Measurements from ENCODE around the gene PTPN6.

PTPN6 gene

DNA sequence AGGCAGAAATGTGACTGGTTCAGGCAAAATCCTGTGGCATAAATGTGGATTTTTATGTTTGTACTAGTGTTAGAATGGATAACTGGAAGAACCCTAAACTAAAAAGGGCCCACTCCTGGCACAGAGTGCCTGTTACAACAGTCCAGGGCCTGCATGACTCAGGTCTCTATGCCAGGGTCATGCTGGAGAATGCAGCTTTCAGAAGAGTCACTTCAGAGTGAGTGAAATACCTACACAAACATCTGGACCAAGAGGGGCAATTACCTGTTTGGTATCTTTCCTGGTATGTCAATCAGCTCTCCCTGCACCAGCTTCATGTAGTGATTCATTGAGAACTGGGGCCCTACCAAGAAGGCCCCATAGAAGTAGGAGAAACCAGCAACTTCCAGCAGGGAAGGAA, 29.6 kb downstream of the PTPN6 start:
- Histone ChIP-seq H3K4me3 (ENCODE audit: low read depth in 1 of 2, low read length in 2 of 2) (peak overlapping the region in 1 of 2 donors; percentile 5), H3K9ac (ENCODE audit: low read depth in 1 of 2, low read length in 2 of 2) (no peak overlapping the region), H3K27me3 (ENCODE audit: control insufficient read depth in 1 of 2, insufficient read depth in 2 of 2, low read length in 2 of 2) (no peaks in the 10 kb centered on the region), H3K4me1 (ENCODE audit: control insufficient read depth in 1 of 2, insufficient read depth in 2 of 2, low read length in 2 of 2) (peaks cover 41 to 50% of the 10 kb centered on the region in 2 donors), H3K9me3 (ENCODE audit: control insufficient read depth in 1 of 2, low read length in 2 of 2) (no peaks in the 10 kb centered on the region), H3K27ac (ENCODE audit: low read depth, low read length) (peak overlapping the region; percentile 33), H3K36me3 (ENCODE audit: control insufficient read depth in 1 of 2, insufficient read depth in 2 of 2, low read length in 2 of 2) (peaks cover 44 to 63% of the 10 kb centered on the region in 2 donors)

DNA sequence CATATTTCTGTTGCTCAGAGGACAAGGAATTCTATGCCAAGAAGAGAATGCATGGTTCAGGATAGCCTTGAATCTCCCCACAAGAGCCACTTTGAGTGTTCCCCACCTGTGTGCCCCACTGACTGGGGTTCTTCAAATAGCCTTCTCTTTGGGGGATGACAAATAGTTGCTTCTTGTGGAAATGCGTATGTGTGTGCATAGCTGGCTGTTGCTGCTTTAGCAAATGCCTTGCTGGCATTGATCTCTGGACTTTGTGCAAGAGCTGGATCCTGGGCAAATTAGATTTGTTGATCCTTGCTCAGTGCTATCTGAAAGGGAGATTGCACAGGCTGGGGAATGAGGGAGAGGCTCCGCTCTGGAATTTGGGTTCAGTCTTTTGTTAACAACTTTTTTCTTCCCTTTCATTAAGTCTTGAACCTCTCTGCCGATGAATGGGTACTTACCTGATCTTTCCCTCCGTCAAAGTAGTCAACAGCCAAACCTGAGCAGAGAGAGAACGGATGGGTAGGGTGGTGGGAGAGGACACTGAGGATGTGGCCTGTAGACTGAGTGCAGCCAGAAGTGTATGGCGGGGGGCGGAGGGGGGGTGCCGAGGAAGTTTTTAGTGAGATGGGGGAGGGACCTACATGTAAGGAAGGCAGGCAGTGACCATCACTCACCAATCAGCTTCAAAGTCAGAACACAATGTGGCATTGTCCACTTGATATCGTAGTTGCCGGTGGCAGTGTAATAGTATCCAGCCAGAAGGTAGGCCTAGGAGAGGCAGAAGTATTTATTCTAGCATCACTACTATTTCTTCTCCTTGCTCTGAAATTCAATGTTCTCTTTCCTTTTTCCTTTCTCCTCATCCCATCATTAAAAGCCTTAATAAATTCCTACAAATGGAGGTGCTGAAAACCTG, 30.2 kb downstream of the PTPN6 start:
- Histone ChIP-seq H3K4me1 (ENCODE audit: control insufficient read depth in 1 of 2, insufficient read depth in 2 of 2, low read length in 2 of 2) (peaks cover 44 to 50% of the 10 kb centered on the region in 2 donors), H3K9ac (ENCODE audit: low read depth in 1 of 2, low read length in 2 of 2) (peak overlapping the region in 1 of 2 donors; percentile 44), H3K36me3 (ENCODE audit: control insufficient read depth in 1 of 2, insufficient read depth in 2 of 2, low read length in 2 of 2) (peaks cover 44 to 56% of the 10 kb centered on the region in 2 donors), H3K4me3 (ENCODE audit: low read depth in 1 of 2, low read length in 2 of 2) (peak overlapping the region in 1 of 2 donors; percentile 5), H3K27ac (ENCODE audit: low read depth, low read length) (peak overlapping the region; percentile 33), H3K9me3 (ENCODE audit: control insufficient read depth in 1 of 2, low read length in 2 of 2) (no peaks in the 10 kb centered on the region), H3K27me3 (ENCODE audit: control insufficient read depth in 1 of 2, insufficient read depth in 2 of 2, low read length in 2 of 2) (no peaks in the 10 kb centered on the region)

DNA sequence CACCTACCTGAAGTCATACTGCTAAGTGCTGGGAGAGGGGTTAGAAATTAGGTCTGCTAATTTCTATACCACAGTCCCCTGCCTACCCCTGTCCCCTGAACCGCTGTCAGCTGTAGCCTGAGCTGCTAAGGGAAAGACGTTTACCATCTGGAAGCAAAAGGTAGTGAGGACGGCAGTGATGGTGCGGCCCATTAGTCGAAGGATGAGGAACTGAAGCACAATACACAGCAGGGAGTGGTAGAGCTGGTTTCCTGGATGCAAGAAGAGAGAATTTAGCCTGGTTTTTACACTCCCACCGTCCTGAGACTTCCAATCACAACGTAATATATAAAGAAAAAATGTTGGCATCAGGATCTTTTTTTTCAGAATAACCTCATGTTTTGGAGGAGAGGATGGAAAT, 31.4 kb downstream of the PTPN6 start:
- no peak overlapping the region for H3K27ac ChIP-seq (ENCODE audit: low read depth, low read length)
- H3K4me3 ChIP-seq (ENCODE audit: low read depth in 1 of 2, low read length in 2 of 2) = no peak overlapping the region
- no peak overlapping the region for H3K9ac ChIP-seq (ENCODE audit: low read depth in 1 of 2, low read length in 2 of 2)
- H3K36me3 ChIP-seq (ENCODE audit: control insufficient read depth in 1 of 2, insufficient read depth in 2 of 2, low read length in 2 of 2) = peaks cover 34 to 45% of the 10 kb centered on the region in 2 donors
- peaks cover 45 to 50% of the 10 kb centered on the region in 2 donors for H3K4me1 ChIP-seq (ENCODE audit: control insufficient read depth in 1 of 2, insufficient read depth in 2 of 2, low read length in 2 of 2)
- H3K27me3 ChIP-seq (ENCODE audit: control insufficient read depth in 1 of 2, insufficient read depth in 2 of 2, low read length in 2 of 2) = no peaks in the 10 kb centered on the region
- no peaks in the 10 kb centered on the region for H3K9me3 ChIP-seq (ENCODE audit: control insufficient read depth in 1 of 2, low read length in 2 of 2)

DNA sequence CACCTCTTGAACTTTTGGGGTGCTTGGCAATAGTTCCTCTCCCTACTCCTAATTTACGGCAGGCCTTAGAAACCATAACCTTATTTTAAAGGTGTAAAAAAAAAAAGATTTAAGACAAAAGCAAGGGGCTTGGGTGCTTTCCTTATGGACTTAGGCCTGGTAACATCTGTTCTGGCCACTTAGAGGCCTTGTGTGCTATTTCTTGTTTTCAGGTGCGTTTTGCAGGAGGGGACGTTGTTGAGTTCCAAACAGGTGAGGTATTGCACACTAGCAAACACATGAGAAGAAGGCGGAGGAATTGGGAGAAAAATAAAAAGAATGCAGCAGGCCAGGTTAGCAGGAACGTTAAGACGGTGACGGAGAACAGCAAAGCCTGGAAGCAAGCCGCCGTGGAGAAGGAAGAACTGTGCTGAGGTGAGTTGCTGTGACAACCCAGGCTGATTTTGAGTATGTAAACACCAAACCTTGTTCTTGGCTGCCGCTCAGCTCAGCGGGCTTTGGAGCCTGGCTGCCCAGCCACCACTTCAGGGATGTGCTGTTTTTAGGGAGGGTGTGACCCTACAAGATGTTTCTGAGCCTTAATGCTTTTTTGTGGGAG, 36.9 kb downstream of the PTPN6 start:
- no peak overlapping the region for H3K27ac ChIP-seq (ENCODE audit: low read depth, low read length)
- H3K4me1 ChIP-seq (ENCODE audit: control insufficient read depth in 1 of 2, insufficient read depth in 2 of 2, low read length in 2 of 2) = peaks cover 21 to 27% of the 10 kb centered on the region in 2 donors
- no peak overlapping the region for H3K4me3 ChIP-seq (ENCODE audit: low read depth in 1 of 2, low read length in 2 of 2)
- H3K36me3 ChIP-seq (ENCODE audit: control insufficient read depth in 1 of 2, insufficient read depth in 2 of 2, low read length in 2 of 2) = peaks cover 4 to 12% of the 10 kb centered on the region in 2 donors
- H3K9ac ChIP-seq (ENCODE audit: low read depth in 1 of 2, low read length in 2 of 2) = no peak overlapping the region
- no peaks in the 10 kb centered on the region for H3K27me3 ChIP-seq (ENCODE audit: control insufficient read depth in 1 of 2, insufficient read depth in 2 of 2, low read length in 2 of 2)
- no peaks in the 10 kb centered on the region for H3K9me3 ChIP-seq (ENCODE audit: control insufficient read depth in 1 of 2, low read length in 2 of 2)

DNA sequence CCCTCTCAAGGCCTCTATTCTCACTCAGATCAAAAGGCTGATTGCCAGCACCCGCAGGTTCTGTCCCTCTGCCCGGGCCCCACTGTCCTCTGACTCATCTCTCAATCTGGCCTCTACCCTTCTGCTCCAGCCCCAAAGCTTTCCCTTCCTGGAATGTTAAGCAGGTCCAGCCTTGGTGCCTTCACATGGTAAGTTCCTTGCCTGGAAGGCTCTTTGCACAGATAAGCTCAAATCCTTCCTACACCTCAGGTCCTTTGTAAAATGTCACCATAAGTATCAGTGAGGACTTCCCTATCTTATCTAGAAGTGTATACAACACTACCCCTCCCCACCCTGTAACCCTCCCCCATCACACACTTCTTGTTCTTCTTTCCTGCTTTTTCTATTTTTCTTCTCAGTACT, 44.9 kb downstream of the PTPN6 start:
- Histone ChIP-seq H3K9me3 (ENCODE audit: control insufficient read depth in 1 of 2, low read length in 2 of 2) (no peaks in the 10 kb centered on the region), H3K4me3 (ENCODE audit: low read depth in 1 of 2, low read length in 2 of 2) (no peak overlapping the region), H3K4me1 (ENCODE audit: control insufficient read depth in 1 of 2, insufficient read depth in 2 of 2, low read length in 2 of 2) (peaks cover 18 to 26% of the 10 kb centered on the region in 2 donors), H3K36me3 (ENCODE audit: control insufficient read depth in 1 of 2, insufficient read depth in 2 of 2, low read length in 2 of 2) (peaks cover 0 to 13% of the 10 kb centered on the region in 2 donors), H3K27me3 (ENCODE audit: control insufficient read depth in 1 of 2, insufficient read depth in 2 of 2, low read length in 2 of 2) (no peaks in the 10 kb centered on the region), H3K27ac (ENCODE audit: low read depth, low read length) (no peak overlapping the region), H3K9ac (ENCODE audit: low read depth in 1 of 2, low read length in 2 of 2) (no peak overlapping the region)

DNA sequence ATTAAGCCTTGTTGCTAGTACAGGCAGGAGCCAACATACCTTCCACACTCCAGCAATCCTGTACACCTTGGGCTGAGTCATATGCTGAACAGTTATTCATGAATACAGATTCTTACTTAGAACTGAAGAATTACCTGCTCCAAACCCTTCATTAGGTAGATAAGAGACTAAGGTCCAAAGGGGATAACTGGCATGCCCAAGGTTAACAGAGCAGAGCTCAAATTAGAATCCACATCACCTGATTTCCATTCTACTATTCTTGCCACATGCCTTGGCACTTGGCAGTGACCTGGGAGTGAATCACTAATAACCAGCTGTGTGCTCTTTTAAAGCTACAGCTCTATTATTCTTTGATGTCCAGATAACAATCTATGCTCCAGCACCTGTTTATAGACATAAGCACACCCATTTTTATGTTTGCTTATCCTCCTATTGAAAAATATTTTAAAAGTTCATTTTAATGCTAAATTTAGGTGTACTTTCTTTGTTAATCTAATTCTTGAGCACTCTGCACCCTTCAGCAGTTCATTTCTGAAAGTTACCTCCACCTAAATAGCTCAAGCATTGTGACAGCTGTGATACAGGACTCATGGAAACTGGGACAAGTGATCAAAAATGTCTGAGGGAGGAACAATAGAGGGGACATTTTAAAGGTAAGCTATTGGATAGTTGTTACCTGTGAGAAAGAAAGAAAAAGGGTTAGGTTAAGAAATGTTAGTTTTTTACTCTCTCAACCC, 47.7 kb downstream of the PTPN6 start:
- Histone ChIP-seq H3K27ac (ENCODE audit: low read depth, low read length) (peak overlapping the region; percentile 11), H3K36me3 (ENCODE audit: control insufficient read depth in 1 of 2, insufficient read depth in 2 of 2, low read length in 2 of 2) (peaks cover 4 to 18% of the 10 kb centered on the region in 2 donors), H3K4me3 (ENCODE audit: low read depth in 1 of 2, low read length in 2 of 2) (no peak overlapping the region), H3K9me3 (ENCODE audit: control insufficient read depth in 1 of 2, low read length in 2 of 2) (no peaks in the 10 kb centered on the region), H3K4me1 (ENCODE audit: control insufficient read depth in 1 of 2, insufficient read depth in 2 of 2, low read length in 2 of 2) (peaks cover 18 to 31% of the 10 kb centered on the region in 2 donors), H3K9ac (ENCODE audit: low read depth in 1 of 2, low read length in 2 of 2) (no peak overlapping the region), H3K27me3 (ENCODE audit: control insufficient read depth in 1 of 2, insufficient read depth in 2 of 2, low read length in 2 of 2) (no peaks in the 10 kb centered on the region)

DNA sequence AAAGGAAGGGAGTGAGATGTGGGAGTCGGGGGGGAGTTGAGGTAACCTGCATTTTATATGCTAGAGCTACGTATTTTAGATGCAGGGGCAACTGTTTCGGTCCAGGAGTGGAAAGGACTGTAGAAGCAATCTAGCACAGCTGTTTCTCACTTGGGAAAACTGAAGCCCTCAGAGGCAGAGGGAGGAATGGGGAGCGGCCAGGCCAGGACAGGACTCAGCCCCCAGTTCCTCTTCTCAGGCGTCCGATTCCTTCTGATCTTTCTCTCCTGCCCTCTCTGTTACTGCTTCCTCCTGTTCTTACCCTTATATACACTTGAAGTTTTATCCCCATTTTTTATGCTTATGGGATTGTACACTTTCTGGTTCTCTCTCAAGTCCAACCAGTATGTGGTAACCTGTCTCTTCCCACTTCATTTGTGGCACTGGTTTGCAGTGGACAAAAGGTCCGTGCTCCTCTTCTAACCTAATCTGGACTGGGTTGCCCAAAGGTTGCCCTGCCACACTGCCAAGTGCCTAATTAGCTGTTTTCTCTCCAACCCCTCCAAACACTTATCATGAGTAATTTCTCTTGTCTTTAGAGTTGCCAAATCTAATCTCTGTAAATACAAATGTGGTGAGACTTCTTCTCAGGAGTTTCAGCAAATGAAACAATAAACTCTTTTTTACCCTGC, 50.9 kb downstream of the PTPN6 start:
- Histone ChIP-seq H3K9me3 (ENCODE audit: control insufficient read depth in 1 of 2, low read length in 2 of 2) (no peaks in the 10 kb centered on the region), H3K4me1 (ENCODE audit: control insufficient read depth in 1 of 2, insufficient read depth in 2 of 2, low read length in 2 of 2) (peaks cover 23 to 34% of the 10 kb centered on the region in 2 donors), H3K27ac (ENCODE audit: low read depth, low read length) (no peak overlapping the region), H3K27me3 (ENCODE audit: control insufficient read depth in 1 of 2, insufficient read depth in 2 of 2, low read length in 2 of 2) (no peaks in the 10 kb centered on the region), H3K9ac (ENCODE audit: low read depth in 1 of 2, low read length in 2 of 2) (no peak overlapping the region), H3K36me3 (ENCODE audit: control insufficient read depth in 1 of 2, insufficient read depth in 2 of 2, low read length in 2 of 2) (peaks cover 4 to 19% of the 10 kb centered on the region in 2 donors), H3K4me3 (ENCODE audit: low read depth in 1 of 2, low read length in 2 of 2) (no peak overlapping the region)

DNA sequence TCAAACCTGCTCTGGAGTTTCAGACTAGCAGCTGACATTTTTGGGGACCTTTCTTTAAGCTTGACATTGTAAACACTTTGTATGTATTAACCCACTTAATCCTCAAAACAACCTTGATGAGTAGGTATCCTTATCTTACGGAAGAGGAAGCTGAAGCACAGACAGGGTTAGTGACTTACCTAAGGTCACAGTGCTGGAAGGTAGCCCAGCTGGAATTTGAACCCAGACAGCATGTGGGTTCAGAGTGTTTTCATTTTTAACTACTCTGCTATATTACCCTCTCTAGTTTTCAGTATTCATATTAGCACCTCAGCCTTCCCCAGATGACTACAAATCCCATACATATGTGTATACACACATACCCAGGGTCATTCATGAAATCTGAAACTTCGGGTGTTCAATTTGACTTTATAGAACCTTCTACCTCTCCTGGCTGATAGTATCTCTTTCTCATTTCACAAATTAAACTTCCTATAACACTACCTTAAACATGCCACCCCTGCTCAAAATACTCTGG, 53.2 kb downstream of the PTPN6 start:
- Histone ChIP-seq H3K36me3 (ENCODE audit: control insufficient read depth in 1 of 2, insufficient read depth in 2 of 2, low read length in 2 of 2) (peaks cover 4 to 12% of the 10 kb centered on the region in 2 donors), H3K9me3 (ENCODE audit: control insufficient read depth in 1 of 2, low read length in 2 of 2) (no peaks in the 10 kb centered on the region), H3K27ac (ENCODE audit: low read depth, low read length) (no peak overlapping the region), H3K9ac (ENCODE audit: low read depth in 1 of 2, low read length in 2 of 2) (no peak overlapping the region), H3K4me1 (ENCODE audit: control insufficient read depth in 1 of 2, insufficient read depth in 2 of 2, low read length in 2 of 2) (peaks cover 8 to 28% of the 10 kb centered on the region in 2 donors), H3K4me3 (ENCODE audit: low read depth in 1 of 2, low read length in 2 of 2) (no peak overlapping the region), H3K27me3 (ENCODE audit: control insufficient read depth in 1 of 2, insufficient read depth in 2 of 2, low read length in 2 of 2) (no peaks in the 10 kb centered on the region)

DNA sequence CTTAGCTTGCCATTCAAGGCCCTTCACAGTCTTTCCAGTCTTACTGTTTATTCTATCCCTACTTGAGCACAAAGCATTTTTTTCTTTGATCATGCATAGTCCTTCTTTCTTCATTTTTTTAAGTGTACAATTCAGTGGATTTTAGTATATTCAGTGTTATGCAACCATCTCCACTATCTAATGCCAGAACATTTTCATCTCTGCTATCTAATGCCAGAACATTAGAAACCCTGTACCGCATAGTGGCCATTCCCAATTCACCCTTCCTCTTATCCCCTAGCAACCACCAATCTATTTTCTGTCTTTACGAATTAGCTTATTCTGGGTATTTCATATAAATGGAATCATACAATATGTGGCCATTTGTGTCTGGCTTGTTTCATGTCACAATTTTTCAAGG, 53.7 kb downstream of the PTPN6 start:
- Histone ChIP-seq H3K27me3 (ENCODE audit: control insufficient read depth in 1 of 2, insufficient read depth in 2 of 2, low read length in 2 of 2) (no peaks in the 10 kb centered on the region), H3K9me3 (ENCODE audit: control insufficient read depth in 1 of 2, low read length in 2 of 2) (no peaks in the 10 kb centered on the region), H3K36me3 (ENCODE audit: control insufficient read depth in 1 of 2, insufficient read depth in 2 of 2, low read length in 2 of 2) (peaks cover 4 to 12% of the 10 kb centered on the region in 2 donors), H3K27ac (ENCODE audit: low read depth, low read length) (no peak overlapping the region), H3K4me3 (ENCODE audit: low read depth in 1 of 2, low read length in 2 of 2) (no peak overlapping the region), H3K4me1 (ENCODE audit: control insufficient read depth in 1 of 2, insufficient read depth in 2 of 2, low read length in 2 of 2) (peaks cover 5 to 26% of the 10 kb centered on the region in 2 donors), H3K9ac (ENCODE audit: low read depth in 1 of 2, low read length in 2 of 2) (no peak overlapping the region)

Data from duodenal mucosa (tissue), 2 donors.